Hepatocyte (in vitro differentiated cells): ENCODE measurements around the gene BHLHE23.

Experiments
- CTCF ChIP-seq: fragments of 200-600 bp; sonication (generic); IDR thresholded peaks from 2 replicates; pipeline ENCODE4 v1.5.1; 2016; ENCODE audit warnings: antibody characterized with exemption, mild to moderate bottlenecking; ENCODE audit not compliant: poor library complexity
- EZH2 ChIP-seq: fragments of 200-600 bp; sonication (generic); IDR thresholded peaks from 2 replicates; pipeline ENCODE4 v1.6.1; 2016; ENCODE audit warnings: antibody characterized with exemption, mild to moderate bottlenecking, borderline replicate concordance
- EZH2phosphoT487 ChIP-seq: fragments of 200-600 bp; sonication (generic); IDR thresholded peaks from one replicate; pipeline ENCODE4 v1.6.1; 2018; ENCODE audit warnings: antibody characterized with exemption, mild to moderate bottlenecking, low read depth, moderate library complexity; ENCODE audit not compliant: unreplicated experiment, severe bottlenecking

GRCh38 chr20:62991863-62992262 is 14.9 kb downstream of the BHLHE23 start:
- TF ChIP-seq EZH2 = no peak
- TF ChIP-seq CTCF = no peak
- TF ChIP-seq EZH2phosphoT487 = no peak
